22Rv1 (cell line): ENCODE data around the gene PARD3B.

Source experiments
- CTCF ChIP-seq: fragments of 450-650 bp; IDR thresholded peaks from 2 replicates; pipeline ENCODE4 v1.5.1; 2017; ENCODE audit warnings: mild to moderate bottlenecking
- ZFX ChIP-seq: fragments of 450-650 bp; IDR thresholded peaks from 2 replicates; pipeline ENCODE4 v1.6.1; 2017; ENCODE audit warnings: antibody characterized with exemption, borderline replicate concordance

DNA sequence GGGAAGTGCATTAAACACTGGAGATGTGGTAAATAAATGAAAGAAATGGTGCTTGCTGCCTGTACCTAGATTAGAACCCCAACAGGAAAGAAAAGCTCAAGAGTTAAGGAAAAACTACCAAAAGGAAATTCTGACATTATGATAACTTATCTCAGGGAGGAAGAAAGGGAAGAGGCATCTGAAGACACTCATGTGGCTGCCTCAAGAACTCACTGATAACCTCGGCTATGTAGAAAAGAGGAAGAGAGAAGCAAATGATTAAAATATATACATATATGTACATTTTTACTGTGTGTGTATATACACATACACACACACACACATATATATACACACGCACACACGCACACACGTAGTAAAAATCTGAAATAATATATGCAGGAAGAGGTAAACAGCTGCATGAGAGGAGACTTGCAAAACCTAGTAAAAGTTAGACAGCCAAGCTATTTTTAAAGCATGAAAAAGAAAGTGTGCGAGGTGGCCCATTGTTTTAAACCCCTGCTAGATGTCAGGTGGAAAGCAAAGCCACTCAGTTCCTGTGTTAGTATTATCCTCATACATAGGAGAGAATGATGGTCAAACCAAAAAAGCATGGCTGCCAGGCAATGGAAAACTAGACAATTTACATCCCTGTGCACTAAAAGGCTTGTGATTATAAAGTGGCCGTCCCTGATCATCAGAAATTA, 654.0 kb downstream of the PARD3B start:
- TF ChIP-seq CTCF = no peak
- TF ChIP-seq ZFX = no peak
